Renal cortex interstitium (tissue), 15 donors: ENCODE measurements around the gene TACSTD2. TPM values are rescaled to one million over a fixed set of nuclear protein-coding genes. Genes with fewer than 3 reads are reported as not detected.
"Not testable (repeated sequence)": the region's sequence is repeated elsewhere in the genome, so short reads cannot be mapped to it uniquely, and the experiment has no call there.

Experiments
- DNase-seq, 11 donors: peaks; one replicate each; pipeline ENCODE4 v3.0.0-alpha.2; 2013; ENCODE audit warnings: low read depth in 9 of 11, low spot score in 4 of 11; ENCODE audit errors: extremely low read depth in 1 of 11
- long read RNA-seq, 16 experiments: transcript quantifications; one replicate each; lab custom pipeline, GENCODE V29; 2026
- polyA plus RNA-seq, 3 donors: library from polyadenylated mRNA; unstranded; fragments of 120-200 nt; gene quantifications; one replicate each; pipeline ENCODE4 v1.2.1, GENCODE V29; 2013; ENCODE audit not compliant: insufficient read length in 3 of 3

The TACSTD2 gene, protein sequence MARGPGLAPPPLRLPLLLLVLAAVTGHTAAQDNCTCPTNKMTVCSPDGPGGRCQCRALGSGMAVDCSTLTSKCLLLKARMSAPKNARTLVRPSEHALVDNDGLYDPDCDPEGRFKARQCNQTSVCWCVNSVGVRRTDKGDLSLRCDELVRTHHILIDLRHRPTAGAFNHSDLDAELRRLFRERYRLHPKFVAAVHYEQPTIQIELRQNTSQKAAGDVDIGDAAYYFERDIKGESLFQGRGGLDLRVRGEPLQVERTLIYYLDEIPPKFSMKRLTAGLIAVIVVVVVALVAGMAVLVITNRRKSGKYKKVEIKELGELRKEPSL
- polyA plus RNA-seq, result 10 to 100 TPM; 19.1 to 48.9 (median 25.9) TPM
- long read RNA-seq, donor 1, transcript TACSTD2-201 (1 exons, 2,351 nt), result major isoform, 21 of 21 reads
- long read RNA-seq, donor 1, partial matches to known transcripts, result 0 of 21 reads
- long read RNA-seq, donor 1, other reads (novel, unspliced or antisense), result 0 of 21 reads
- long read RNA-seq, donor 2, transcript TACSTD2-201 (1 exons, 2,351 nt), result major isoform, 32 of 32 reads
- long read RNA-seq, donor 2, partial matches to known transcripts, result 0 of 32 reads
- long read RNA-seq, donor 2, other reads (novel, unspliced or antisense), result 0 of 32 reads
- long read RNA-seq, donor 3, transcript TACSTD2-201 (1 exons, 2,351 nt), result major isoform, 80 of 80 reads
- long read RNA-seq, donor 3, partial matches to known transcripts, result 0 of 80 reads
- long read RNA-seq, donor 3, other reads (novel, unspliced or antisense), result 0 of 80 reads
- long read RNA-seq, donor 4, transcript TACSTD2-201 (1 exons, 2,351 nt), result major isoform, 36 of 36 reads
- long read RNA-seq, donor 4, partial matches to known transcripts, result 0 of 36 reads
- long read RNA-seq, donor 4, other reads (novel, unspliced or antisense), result 0 of 36 reads
- long read RNA-seq, donor 5, result 0 reads
- long read RNA-seq, donor 6, transcript TACSTD2-201 (1 exons, 2,351 nt), result major isoform, 22 of 22 reads
- long read RNA-seq, donor 6, partial matches to known transcripts, result 0 of 22 reads
- long read RNA-seq, donor 6, other reads (novel, unspliced or antisense), result 0 of 22 reads
- long read RNA-seq, donor 7, transcript TACSTD2-201 (1 exons, 2,351 nt), result major isoform, 30 of 30 reads
- long read RNA-seq, donor 7, partial matches to known transcripts, result 0 of 30 reads
- long read RNA-seq, donor 7, other reads (novel, unspliced or antisense), result 0 of 30 reads
- long read RNA-seq, donor 8, transcript TACSTD2-201 (1 exons, 2,351 nt), result major isoform, 78 of 78 reads
- long read RNA-seq, donor 8, partial matches to known transcripts, result 0 of 78 reads
- long read RNA-seq, donor 8, other reads (novel, unspliced or antisense), result 0 of 78 reads
- long read RNA-seq, donor 9, transcript TACSTD2-201 (1 exons, 2,351 nt), result major isoform, 39 of 39 reads
- long read RNA-seq, donor 9, partial matches to known transcripts, result 0 of 39 reads
- long read RNA-seq, donor 9, other reads (novel, unspliced or antisense), result 0 of 39 reads
- long read RNA-seq, donor 10, transcript TACSTD2-201 (1 exons, 2,351 nt), result major isoform, 54 of 54 reads
- long read RNA-seq, donor 10, partial matches to known transcripts, result 0 of 54 reads
- long read RNA-seq, donor 10, other reads (novel, unspliced or antisense), result 0 of 54 reads
- long read RNA-seq, donor 11, transcript TACSTD2-201 (1 exons, 2,351 nt), result major isoform, 22 of 22 reads
- long read RNA-seq, donor 11, partial matches to known transcripts, result 0 of 22 reads
- long read RNA-seq, donor 11, other reads (novel, unspliced or antisense), result 0 of 22 reads
- long read RNA-seq, donor 12, transcript TACSTD2-201 (1 exons, 2,351 nt), result major isoform, 40 of 40 reads
- long read RNA-seq, donor 12, partial matches to known transcripts, result 0 of 40 reads
- long read RNA-seq, donor 12, other reads (novel, unspliced or antisense), result 0 of 40 reads
- long read RNA-seq, donor 13, transcript TACSTD2-201 (1 exons, 2,351 nt), result major isoform, 96 of 96 reads
- long read RNA-seq, donor 13, partial matches to known transcripts, result 0 of 96 reads
- long read RNA-seq, donor 13, other reads (novel, unspliced or antisense), result 0 of 96 reads
- long read RNA-seq, donor 14, transcript TACSTD2-201 (1 exons, 2,351 nt), result major isoform, 35 of 35 reads
- long read RNA-seq, donor 14, partial matches to known transcripts, result 0 of 35 reads
- long read RNA-seq, donor 14, other reads (novel, unspliced or antisense), result 0 of 35 reads
- long read RNA-seq, donor 15, transcript TACSTD2-201 (1 exons, 2,351 nt), result major isoform, 11 of 11 reads
- long read RNA-seq, donor 15, partial matches to known transcripts, result 0 of 11 reads
- long read RNA-seq, donor 15, other reads (novel, unspliced or antisense), result 0 of 11 reads
- long read RNA-seq, donor 16, transcript TACSTD2-201 (1 exons, 2,351 nt), result major isoform, 150 of 150 reads
- long read RNA-seq, donor 16, partial matches to known transcripts, result 0 of 150 reads
- long read RNA-seq, donor 16, other reads (novel, unspliced or antisense), result 0 of 150 reads

DNA sequence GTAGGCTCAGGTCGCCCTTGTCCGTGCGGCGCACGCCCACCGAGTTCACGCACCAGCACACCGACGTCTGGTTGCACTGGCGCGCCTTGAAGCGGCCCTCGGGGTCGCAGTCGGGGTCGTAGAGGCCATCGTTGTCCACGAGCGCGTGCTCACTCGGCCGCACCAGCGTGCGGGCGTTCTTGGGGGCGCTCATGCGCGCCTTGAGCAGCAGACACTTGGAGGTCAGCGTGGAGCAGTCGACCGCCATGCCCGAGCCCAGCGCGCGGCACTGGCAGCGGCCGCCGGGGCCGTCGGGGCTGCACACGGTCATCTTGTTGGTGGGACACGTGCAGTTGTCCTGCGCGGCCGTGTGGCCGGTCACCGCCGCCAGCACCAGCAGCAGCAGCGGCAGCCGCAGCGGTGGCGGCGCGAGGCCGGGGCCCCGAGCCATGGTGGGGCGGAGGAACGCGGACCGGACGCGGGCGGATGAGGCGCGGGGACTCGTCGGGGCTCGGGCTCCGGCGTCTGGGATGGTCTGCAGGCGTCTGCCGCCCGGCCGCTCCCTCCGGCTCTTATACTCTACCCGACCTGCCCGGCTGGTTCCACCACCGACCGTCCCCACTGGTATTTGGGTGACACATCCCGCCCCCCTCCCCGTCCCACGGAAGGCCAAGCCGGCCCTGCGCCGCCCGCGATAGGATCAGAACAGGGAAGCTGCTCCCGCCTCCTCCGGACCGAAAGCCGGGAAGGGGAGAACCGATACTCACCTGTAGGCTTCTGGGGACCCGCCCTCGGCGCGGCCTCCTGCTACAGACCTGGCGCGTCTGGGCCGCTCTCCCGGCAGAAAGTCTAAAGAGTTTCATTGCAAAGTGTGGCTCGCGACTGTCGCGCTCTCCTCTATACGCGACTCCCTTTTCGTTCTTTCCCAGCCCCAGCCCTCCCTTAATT is at the start of gene TACSTD2:
Gene TACSTD2, minus strand, starts transcription at position 526 of the 927 bp plus-strand sequence. Its CDS starts 96 bp downstream, at position 430.
- no peak for DNase-seq

DNA sequence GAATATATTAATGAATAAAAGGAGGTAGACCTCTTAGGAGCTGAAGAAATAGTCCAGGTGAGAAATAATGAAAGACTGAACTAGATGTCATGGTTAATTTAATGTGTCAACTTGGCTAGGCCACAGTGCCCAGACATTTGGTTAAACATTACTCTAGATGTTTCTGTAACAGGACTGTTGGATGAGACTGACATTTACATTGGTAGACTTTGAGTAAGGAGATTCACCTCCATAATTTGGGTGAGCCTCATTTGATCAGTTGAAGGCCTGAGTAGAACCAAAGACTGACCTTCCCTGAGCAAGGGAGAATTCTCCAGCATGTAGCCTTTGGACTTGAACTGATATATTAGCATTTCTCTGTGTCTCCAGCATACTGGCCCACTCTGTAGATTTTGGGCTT is 49.2 kb upstream of the TACSTD2 start:
- no peak for DNase-seq

DNA sequence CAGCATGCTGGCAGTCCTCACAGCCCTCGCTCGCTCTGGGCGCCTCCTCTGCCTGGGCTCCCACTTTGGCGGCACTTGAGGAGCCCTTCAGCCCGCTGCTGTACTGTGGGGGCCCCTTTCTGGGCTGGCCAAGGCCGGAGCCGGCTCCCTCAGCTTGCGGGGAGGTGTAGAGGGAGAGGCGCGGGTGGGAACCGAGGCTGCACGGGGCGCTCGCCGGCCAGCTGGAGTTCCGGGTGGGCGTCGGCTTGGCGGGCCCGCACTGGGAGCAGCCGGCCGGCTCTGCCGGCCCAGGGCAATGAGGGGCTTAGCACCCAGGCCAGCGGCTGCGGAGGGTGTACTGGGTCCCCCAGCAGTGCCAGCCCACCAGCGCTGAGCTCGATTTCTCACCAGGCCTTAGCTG is 46.2 kb upstream of the TACSTD2 start:
- not testable (repeated sequence) for DNase-seq

GRCh38 chr1:58622571-58622970 is 45.5 kb upstream of the TACSTD2 start:
- DNase-seq, result no peak

DNA sequence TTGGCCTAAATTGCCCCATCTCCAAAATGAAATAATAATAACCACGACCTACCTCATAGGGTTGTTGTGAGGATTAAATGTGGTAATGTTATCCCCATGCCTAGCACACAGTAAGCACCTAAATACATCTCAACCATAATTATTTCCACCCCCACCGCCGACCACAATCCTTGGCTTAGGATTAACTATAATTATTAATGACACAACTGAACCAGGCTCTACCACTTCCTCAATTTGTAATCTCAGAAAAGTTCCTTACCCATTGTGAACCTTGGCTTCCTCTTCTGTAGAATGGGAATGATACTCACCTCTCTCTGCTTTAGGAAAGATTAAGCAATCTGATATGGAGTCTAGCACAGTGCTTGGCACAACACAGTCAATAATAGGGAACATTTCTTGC is 44.3 kb upstream of the TACSTD2 start:
- no peak for DNase-seq

- no peak for DNase-seq
Measured at GRCh38 chr1:58620926-58621325, 43.9 kb upstream of the TACSTD2 start.

DNA sequence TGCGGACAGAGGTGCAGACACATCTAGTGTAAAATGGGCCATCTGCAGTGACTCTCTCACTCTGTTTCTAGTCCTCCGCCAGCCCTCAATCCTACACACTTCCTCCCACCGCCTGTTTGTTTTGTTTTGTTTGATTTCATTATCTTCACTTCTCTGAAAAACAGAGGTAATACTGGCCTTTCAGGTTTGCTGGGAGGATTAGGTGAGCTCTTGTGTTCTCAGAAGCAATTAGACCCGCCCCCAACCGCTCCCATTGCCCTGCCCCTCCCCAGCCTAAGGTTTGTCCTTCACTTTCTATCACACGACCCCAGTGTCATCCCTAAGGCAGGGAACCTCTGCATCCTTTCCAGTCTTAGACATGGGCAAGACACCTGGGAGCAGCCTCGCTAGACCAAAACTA is 43.2 kb upstream of the TACSTD2 start:
- DNase-seq, result no peak

- peak in 1 of 11 donors; percentile 5 for DNase-seq
Measured at GRCh38 chr1:58619286-58620054, 42.4 kb upstream of the TACSTD2 start.

DNA sequence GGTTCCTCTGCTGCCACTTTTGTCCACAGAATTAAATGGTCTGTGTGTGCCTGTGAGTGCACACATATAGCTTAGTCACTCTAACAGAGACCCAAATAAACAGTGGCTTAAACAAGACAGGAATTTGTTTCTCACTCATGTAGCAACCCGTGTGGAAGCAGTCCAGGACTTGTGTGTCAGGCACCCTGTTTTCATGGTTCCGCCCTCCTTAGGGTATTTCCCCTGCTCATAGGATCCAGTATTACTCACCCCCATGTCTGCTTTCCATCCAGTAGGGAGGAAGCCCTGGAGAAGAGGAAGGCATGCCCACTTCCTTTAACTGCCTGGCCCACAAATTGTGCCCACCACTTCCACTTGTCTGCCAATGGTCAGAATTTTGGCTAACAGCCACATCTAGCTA is 41.3 kb upstream of the TACSTD2 start:
- no peak for DNase-seq

GRCh38 chr1:58611861-58612385 is 34.9 kb upstream of the TACSTD2 start:
- DNase-seq, result no peak

- DNase-seq, result no peak
Measured at GRCh38 chr1:58608945-58609344, 31.9 kb upstream of the TACSTD2 start.

- no peak for DNase-seq
Measured at GRCh38 chr1:58608297-58608696, 31.2 kb upstream of the TACSTD2 start.

DNA sequence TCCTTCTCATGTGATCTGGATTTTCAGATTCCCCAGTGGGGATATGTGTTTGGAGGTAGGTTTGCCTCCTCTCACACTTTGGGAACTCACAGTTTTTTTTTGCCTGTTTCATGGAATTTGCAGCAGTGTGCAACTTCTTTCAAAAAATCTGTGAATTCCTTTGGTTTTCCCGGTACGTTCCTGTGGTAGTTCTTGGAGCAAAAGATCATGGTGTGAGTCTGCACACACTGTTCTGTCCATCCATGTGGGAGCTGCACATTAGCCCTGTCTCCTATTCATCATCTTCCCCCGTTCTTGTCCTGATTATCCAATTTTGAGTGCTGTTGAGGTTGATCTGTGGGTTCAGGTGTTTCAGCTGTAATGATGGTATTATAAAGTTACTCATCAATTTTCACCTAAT is 30.3 kb upstream of the TACSTD2 start:
- DNase-seq, result no peak

- DNase-seq, result not testable (repeated sequence)
Measured at GRCh38 chr1:58601921-58602320, 24.9 kb upstream of the TACSTD2 start.

DNA sequence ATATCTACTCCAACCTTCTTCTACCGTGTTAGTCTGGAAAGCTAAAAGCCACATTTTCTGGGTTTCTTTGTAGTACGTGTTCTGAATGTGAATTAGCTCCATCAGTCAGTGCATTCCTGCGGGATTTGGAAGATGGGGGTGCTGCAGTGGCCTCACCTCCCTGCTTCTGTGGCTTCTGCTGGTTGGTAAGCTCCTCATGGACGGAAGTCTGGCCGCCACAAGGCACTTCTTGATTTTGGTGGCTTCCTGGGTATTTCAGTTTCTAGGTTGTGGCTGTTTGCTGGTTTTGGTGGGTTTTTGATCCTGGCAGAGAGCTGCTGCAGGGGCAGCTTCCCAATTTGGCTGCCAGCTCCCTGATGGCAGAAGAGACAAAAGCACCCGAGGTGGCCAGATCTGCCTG is 20.9 kb upstream of the TACSTD2 start:
- DNase-seq, result no peak
